Body of pancreas (tissue), 4 donors: ENCODE results near the gene RIPOR2.

Experiments
- CTCF ChIP-seq, 7 experiments: fragments of 450-650 bp in 4 of 7; fragments of 200-600 bp in 3 of 7; sonication (generic) in 3 of 7; IDR thresholded peaks; one replicate each; pipeline ENCODE4 v1.5.1; 2016 to 2019; ENCODE audit warnings: antibody characterized with exemption in 7 of 7
- POLR2A ChIP-seq, 3 donors: fragments of 450-650 bp; IDR thresholded peaks; one replicate each; pipeline ENCODE4 v1.6.1; 2016; ENCODE audit warnings: antibody characterized with exemption in 3 of 3, mild to moderate bottlenecking in 2 of 3

GRCh38 chr6:24982231-24982630 is 46.5 kb upstream of the RIPOR2 start:
- TF ChIP-seq POLR2A (IDR thresholded peaks at IDR 0.05) (no peak), CTCF (IDR thresholded peaks at IDR 0.05) (no peak)
